ENCODE data around the gene RNF150.

GRCh38 chr4:141118381-141118780, 14.9 kb downstream of the RNF150 start:
- TF ChIP-seq POLR2A (IDR thresholded peaks at IDR 0.05) (no peak), CTCF (IDR thresholded peaks at IDR 0.05) (no peak)

All from body of pancreas (tissue), 4 donors.